Vagina (tissue), 2 donors: Measurements from ENCODE around the gene PIK3R1.

ENCODE experiments used
- CTCF ChIP-seq, 3 experiments: fragments of 450-650 bp in 2 of 3; fragments of 200-600 bp in 1 of 3; sonication (generic) in 1 of 3; IDR thresholded peaks; one replicate each; pipeline ENCODE4 v1.5.1; 2017 to 2019; ENCODE audit warnings: antibody characterized with exemption in 3 of 3, mild to moderate bottlenecking in 2 of 3, moderate library complexity in 2 of 3
- POLR2A ChIP-seq, 2 donors: fragments of 450-650 bp; IDR thresholded peaks; one replicate each; pipeline ENCODE4 v1.6.1; 2017; ENCODE audit warnings: antibody characterized with exemption in 2 of 2, mild to moderate bottlenecking in 2 of 2, moderate library complexity in 2 of 2
- POLR2AphosphoS5 ChIP-seq, 2 donors: sonication (generic); formaldehyde crosslinking; IDR thresholded peaks; one replicate each; pipeline ENCODE4 v1.9.0; 2017; ENCODE audit warnings: antibody characterized with exemption in 2 of 2, mild to moderate bottlenecking in 2 of 2, low read depth in 1 of 2; ENCODE audit not compliant: insufficient read depth in 1 of 2

GRCh38 chr5:68332556-68332955 lies 117.0 kb downstream of the PIK3R1 start:
- TF ChIP-seq CTCF (IDR thresholded peaks at IDR 0.05) (no peak), POLR2A (IDR thresholded peaks at IDR 0.05) (no peak), POLR2AphosphoS5 (IDR thresholded peaks at IDR 0.05; ENCODE audit: insufficient read depth in 1 of 2, low read depth in 1 of 2) (no peak)
